Mucosa of rectum (tissue), 2 donors: ENCODE data around the gene GABRA6.
"Not testable (repeated sequence)": the region's sequence is repeated elsewhere in the genome, so short reads cannot be mapped to it uniquely, and the experiment has no call there.

ENCODE experiments used
- H3K27ac ChIP-seq, 2 donors: one replicate each; pipeline ENCODE4 v1.7.0; 2013; ENCODE audit warnings: inconsistent platforms in 2 of 2, low read depth in 2 of 2, low read length in 2 of 2
- H3K27me3 ChIP-seq, 2 donors: one replicate each; pipeline ENCODE4 v1.7.0; 2013; ENCODE audit warnings: low read length in 2 of 2; ENCODE audit not compliant: control insufficient read depth in 2 of 2, insufficient read depth in 2 of 2
- H3K36me3 ChIP-seq, 2 donors: one replicate each; pipeline ENCODE4 v1.7.0; 2013; ENCODE audit warnings: low read length in 2 of 2; ENCODE audit not compliant: control insufficient read depth in 2 of 2, insufficient read depth in 2 of 2
- H3K4me1 ChIP-seq, 2 donors: one replicate each; pipeline ENCODE4 v1.7.0; 2013; ENCODE audit warnings: low read length in 2 of 2, mild to moderate bottlenecking in 1 of 2; ENCODE audit not compliant: control insufficient read depth in 2 of 2, insufficient read depth in 2 of 2
- H3K4me3 ChIP-seq, 2 donors: one replicate each; pipeline ENCODE4 v1.7.0; 2013; ENCODE audit warnings: low read length in 2 of 2
- H3K9ac ChIP-seq, 2 donors: one replicate each; pipeline ENCODE4 v1.7.0; 2013; ENCODE audit warnings: low read length in 2 of 2, low read depth in 1 of 2, mild to moderate bottlenecking in 1 of 2
- H3K9me3 ChIP-seq, 2 donors: one replicate each; pipeline ENCODE4 v1.7.0; 2013; ENCODE audit warnings: low read length in 2 of 2; ENCODE audit not compliant: control insufficient read depth in 2 of 2
- donor health status: healthy.
- donor health status: Normal muscosa, but diverticular disease.

The GABRA6 gene

DNA sequence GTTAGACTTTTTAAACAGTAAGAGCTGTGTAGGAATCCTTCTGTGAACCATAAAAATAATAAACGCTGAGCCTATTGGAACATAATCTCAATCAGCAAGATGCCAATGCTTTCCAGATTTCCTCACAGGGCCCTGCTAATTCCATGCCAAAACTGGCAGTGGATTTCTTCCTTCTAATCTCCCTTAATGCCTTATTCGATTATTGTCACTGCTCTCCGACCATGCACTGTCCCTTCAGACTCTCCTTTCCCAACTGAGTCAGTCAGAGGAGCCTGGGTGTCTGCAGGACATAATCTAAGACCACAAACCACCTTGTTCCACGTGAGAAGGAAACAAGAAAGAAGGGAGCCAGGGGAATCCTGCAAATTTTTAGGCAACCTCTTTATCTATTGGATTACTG, at the start of gene GABRA6:
Gene GABRA6, plus strand, starts transcription at position 261 of the 400 bp plus-strand sequence. CDS start 269 bp downstream, outside the sequence.
- H3K27ac ChIP-seq, result no peak within 1 kb of the TSS
- no peaks in the 10 kb centered on the region for H3K4me1 ChIP-seq
- H3K9me3 ChIP-seq, result no peaks in the 10 kb centered on the region
- H3K27me3 ChIP-seq, result no peaks in the 10 kb centered on the region
- H3K36me3 ChIP-seq, result no peaks in the 10 kb centered on the region
- H3K4me3 ChIP-seq, result no peak within 1 kb of the TSS
- H3K9ac ChIP-seq, result no peak within 1 kb of the TSS

DNA sequence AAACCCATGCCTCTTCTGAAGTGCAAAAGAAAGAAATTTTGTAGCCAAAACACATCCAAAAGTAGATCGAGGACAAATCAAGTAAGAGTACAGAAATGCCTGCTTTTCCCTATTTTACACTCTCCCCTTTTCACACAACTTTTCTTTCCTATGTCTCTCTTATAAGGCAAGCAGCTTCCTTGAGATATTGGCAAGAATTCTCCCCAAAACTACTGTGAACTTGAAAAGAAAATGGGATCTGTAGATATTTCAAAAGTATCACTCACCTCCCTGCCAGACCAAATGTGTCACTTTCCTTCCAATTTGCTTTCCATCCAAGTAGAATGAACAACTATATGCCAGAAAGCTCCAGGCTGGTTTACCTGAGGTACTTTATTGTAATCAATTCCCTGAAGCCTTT, 47.9 kb upstream of the GABRA6 start:
- H3K27me3 ChIP-seq, result no peaks in the 10 kb centered on the region
- no peaks in the 10 kb centered on the region for H3K4me1 ChIP-seq
- H3K36me3 ChIP-seq, result no peaks in the 10 kb centered on the region
- no peak overlapping the region for H3K27ac ChIP-seq
- H3K9ac ChIP-seq, result no peak overlapping the region
- no peak overlapping the region for H3K4me3 ChIP-seq
- no peaks in the 10 kb centered on the region for H3K9me3 ChIP-seq

DNA sequence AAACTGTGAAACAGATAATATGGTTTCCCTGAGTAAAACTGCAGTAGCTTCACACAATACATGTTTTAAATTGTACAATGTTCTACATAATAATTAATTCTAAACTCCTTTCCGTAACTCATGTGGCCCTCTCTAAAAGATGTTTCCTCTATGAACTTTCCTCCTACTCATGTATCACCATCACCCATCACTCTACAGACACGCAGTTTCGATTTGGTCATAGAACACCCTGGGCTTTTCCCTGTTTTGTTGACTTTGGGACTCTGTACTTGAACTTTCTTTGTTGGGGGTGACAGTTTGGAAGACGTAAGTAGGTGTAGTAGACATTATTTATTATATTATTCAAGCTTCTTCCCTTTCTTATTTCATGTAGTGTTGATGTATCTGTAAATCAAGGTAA, 44.1 kb upstream of the GABRA6 start:
- Histone ChIP-seq H3K36me3 (no peaks in the 10 kb centered on the region), H3K27ac (no peak overlapping the region), H3K27me3 (no peaks in the 10 kb centered on the region), H3K4me1 (no peaks in the 10 kb centered on the region), H3K9ac (no peak overlapping the region), H3K9me3 (no peaks in the 10 kb centered on the region), H3K4me3 (no peak overlapping the region)

DNA sequence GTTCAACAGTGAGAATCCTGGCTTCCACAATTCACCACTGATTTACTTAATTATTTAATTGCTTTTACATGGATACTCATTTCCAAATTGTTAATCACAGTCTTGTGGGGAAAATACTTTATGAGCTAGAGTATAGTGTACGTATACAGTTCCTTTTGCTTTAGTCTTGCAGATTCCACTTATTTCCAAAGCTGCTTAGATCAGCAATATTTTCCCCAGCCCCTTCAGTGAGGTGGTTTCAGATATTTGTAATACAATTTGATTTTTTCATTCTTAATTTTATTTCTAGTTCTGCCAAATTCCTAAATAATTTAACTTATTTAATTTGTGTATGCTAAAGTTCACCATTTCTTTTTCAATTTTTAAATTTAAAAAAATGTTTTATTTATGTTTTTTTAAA, 40.3 kb upstream of the GABRA6 start:
- Histone ChIP-seq H3K9me3 (no peaks in the 10 kb centered on the region), H3K9ac (no peak overlapping the region), H3K27ac (no peak overlapping the region), H3K4me1 (no peaks in the 10 kb centered on the region), H3K4me3 (no peak overlapping the region), H3K27me3 (no peaks in the 10 kb centered on the region), H3K36me3 (no peaks in the 10 kb centered on the region)

- H3K4me1 ChIP-seq, H3K36me3 ChIP-seq, H3K9me3 ChIP-seq, H3K27me3 ChIP-seq, H3K27ac ChIP-seq, H3K4me3 ChIP-seq, H3K9ac ChIP-seq: not testable (repeated sequence)
Observed at GRCh38 chr5:161651926-161652325, 33.6 kb upstream of the GABRA6 start.

DNA sequence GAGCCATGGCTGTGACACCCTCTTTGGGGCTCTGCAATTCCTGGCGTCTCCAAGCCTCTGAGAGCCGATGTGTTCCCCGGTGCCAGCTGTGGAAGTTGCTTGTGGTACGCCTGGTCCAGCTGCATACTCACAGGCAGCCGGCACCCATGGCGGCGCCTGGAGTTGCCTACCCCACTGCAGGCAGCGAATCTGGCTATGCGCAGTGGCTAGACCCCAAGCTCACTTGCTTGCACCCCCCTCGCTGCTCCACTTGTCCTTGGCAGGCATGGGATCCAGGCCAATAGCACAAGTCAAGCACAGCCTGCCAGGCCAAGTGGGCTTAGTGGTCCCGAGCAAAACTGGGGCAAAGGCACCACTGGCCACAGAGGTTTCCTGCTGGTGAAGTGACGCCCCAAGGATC, 24.7 kb upstream of the GABRA6 start:
- Histone ChIP-seq H3K9ac (no peak overlapping the region), H3K27ac (no peak overlapping the region), H3K4me3 (no peak overlapping the region), H3K27me3 (no peaks in the 10 kb centered on the region), H3K4me1 (no peaks in the 10 kb centered on the region), H3K36me3 (no peaks in the 10 kb centered on the region), H3K9me3 (no peaks in the 10 kb centered on the region)

DNA sequence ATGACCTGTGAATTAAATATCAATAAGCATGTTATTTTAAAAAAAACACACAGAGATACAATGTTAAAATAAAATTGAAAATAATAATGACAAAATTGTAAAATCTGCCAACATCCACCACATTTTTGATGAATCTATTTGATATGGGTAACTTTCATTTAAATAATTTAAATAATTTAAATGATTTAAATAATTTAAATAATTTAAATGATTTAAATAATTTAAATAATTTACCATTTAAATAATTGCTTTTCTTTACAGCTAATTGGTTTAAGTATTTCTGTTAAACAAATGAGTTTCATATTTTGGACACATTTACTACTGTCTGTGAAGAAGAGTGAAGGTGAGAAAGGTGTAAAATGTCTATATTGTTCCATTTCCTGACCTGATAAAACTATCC, 22.1 kb upstream of the GABRA6 start:
- H3K9me3 ChIP-seq, result no peaks in the 10 kb centered on the region
- no peaks in the 10 kb centered on the region for H3K4me1 ChIP-seq

DNA sequence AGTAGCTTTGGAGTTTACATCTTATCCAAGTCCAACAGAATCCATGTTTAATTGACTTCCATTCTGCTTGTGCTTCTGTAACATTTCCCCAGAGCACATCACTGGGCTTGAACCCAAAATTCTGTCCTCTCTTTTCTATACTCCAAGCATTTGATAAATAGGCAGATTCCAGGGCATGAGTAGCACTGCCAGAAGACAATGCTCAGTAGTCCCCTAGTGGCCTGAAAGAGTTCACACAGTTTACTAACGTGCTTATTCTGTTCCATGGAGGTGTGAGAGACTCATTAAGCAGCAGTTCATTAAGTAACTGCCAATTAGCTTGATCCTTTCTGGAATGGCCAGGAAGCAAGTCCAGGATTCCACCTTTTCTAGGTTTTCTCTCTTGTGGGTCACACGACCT, 9.4 kb upstream of the GABRA6 start:
- Histone ChIP-seq H3K27me3 (no peaks in the 10 kb centered on the region), H3K9me3 (no peaks in the 10 kb centered on the region)

More for the DNA sequence above, 22.1 kb upstream of the GABRA6 start:
- H3K27ac ChIP-seq, result no peak overlapping the region
- H3K4me3 ChIP-seq, result no peak overlapping the region
- H3K36me3 ChIP-seq, result no peaks in the 10 kb centered on the region
- H3K27me3 ChIP-seq, result no peaks in the 10 kb centered on the region
- H3K9ac ChIP-seq, result no peak overlapping the region

GRCh38 chr5:161686149-161686548, 628 bp downstream of the GABRA6 start:
- Histone ChIP-seq H3K4me3 (no peak overlapping the region), H3K27me3 (no peaks in the 10 kb centered on the region)

More for the DNA sequence above, 9.4 kb upstream of the GABRA6 start:
- Histone ChIP-seq H3K9ac (no peak overlapping the region), H3K36me3 (no peaks in the 10 kb centered on the region), H3K4me1 (no peaks in the 10 kb centered on the region), H3K27ac (no peak overlapping the region), H3K4me3 (no peak overlapping the region)

GRCh38 chr5:161686881-161687280, 1.4 kb downstream of the GABRA6 start:
- Histone ChIP-seq H3K9ac (no peak overlapping the region), H3K27me3 (no peaks in the 10 kb centered on the region), H3K4me3 (no peak overlapping the region), H3K27ac (no peak overlapping the region), H3K36me3 (no peaks in the 10 kb centered on the region), H3K4me1 (no peaks in the 10 kb centered on the region), H3K9me3 (no peaks in the 10 kb centered on the region)

More at GRCh38 chr5:161686149-161686548, 628 bp downstream of the GABRA6 start:
- Histone ChIP-seq H3K9me3 (no peaks in the 10 kb centered on the region), H3K4me1 (no peaks in the 10 kb centered on the region), H3K9ac (no peak overlapping the region), H3K36me3 (no peaks in the 10 kb centered on the region), H3K27ac (no peak overlapping the region)

DNA sequence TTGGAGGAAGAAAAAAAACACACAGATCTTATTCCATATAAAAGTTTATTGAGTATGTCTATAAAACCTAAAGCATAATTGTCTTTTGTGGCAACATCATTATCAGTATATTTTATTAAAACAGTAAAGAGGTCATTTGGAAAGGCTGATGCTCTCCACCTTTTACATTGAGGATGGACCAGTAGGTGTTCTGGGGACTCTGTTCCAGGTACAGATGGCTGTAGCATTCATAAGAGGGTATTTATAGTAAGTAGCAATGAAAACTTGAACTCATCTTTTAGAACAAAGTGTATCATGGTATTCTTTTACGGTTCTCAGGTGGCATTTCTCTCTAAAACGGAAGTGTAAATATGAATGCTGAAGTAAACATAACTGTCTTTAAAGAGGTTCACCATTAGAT, 1.8 kb downstream of the GABRA6 start:
- Histone ChIP-seq H3K36me3 (no peaks in the 10 kb centered on the region), H3K9me3 (no peaks in the 10 kb centered on the region), H3K27ac (no peak overlapping the region), H3K4me1 (no peaks in the 10 kb centered on the region), H3K27me3 (no peaks in the 10 kb centered on the region), H3K4me3 (no peak overlapping the region), H3K9ac (no peak overlapping the region)
